Stomach (tissue), 9 donors: Measurements from ENCODE around the gene DDHD1. TPM values are rescaled to one million over a fixed set of nuclear protein-coding genes. Genes with fewer than 3 reads are reported as not detected.
"Not testable (repeated sequence)": the region's sequence is repeated elsewhere in the genome, so short reads cannot be mapped to it uniquely, and the experiment has no call there.

ENCODE experiments used
- DNase-seq, 2 donors: peaks; one replicate each; pipeline versions ENCODE4 v3.0.0 to v3.0.0-alpha.2; 2013 to 2019
- H3K27ac ChIP-seq, 5 donors: fragments of 200-600 bp in 4 of 5; sonication (generic) in 4 of 5; one replicate each; pipeline ENCODE4 v1.5.1; 2013 to 2019; ENCODE audit warnings: mild to moderate bottlenecking in 1 of 5, moderate library complexity in 1 of 5
- H3K27me3 ChIP-seq, 3 donors: fragments of 200-600 bp; sonication (generic); one replicate each; pipeline ENCODE4 v1.5.1; 2017 to 2019; ENCODE audit warnings: mixed run types in 1 of 3
- H3K36me3 ChIP-seq, 4 donors: fragments of 200-600 bp; sonication (generic); 1 replicate in 3 of 4; 2 replicates in 1 of 4; pipeline ENCODE4 v1.5.1; 2016 to 2019
- H3K4me1 ChIP-seq, 4 donors: fragments of 200-600 bp; sonication (generic); one replicate each; pipeline ENCODE4 v1.5.1; 2016 to 2019
- H3K4me3 ChIP-seq, 4 donors: fragments of 200-600 bp; sonication (generic) in 3 of 4; one replicate each; pipeline ENCODE4 v1.5.1; 2016 to 2019; ENCODE audit warnings: mild to moderate bottlenecking in 1 of 4
- H3K9me3 ChIP-seq, 4 donors: fragments of 200-600 bp; sonication (generic); one replicate each; pipeline ENCODE4 v1.5.1; 2016 to 2019
- EP300 ChIP-seq: sonication (generic); formaldehyde crosslinking; IDR thresholded peaks from one replicate; pipeline ENCODE4 v1.6.1; 2017; ENCODE audit warnings: antibody characterized with exemption
- POLR2A ChIP-seq, 4 donors: fragments of 450-650 bp; IDR thresholded peaks; one replicate each; pipeline ENCODE4 v1.6.1; 2016; ENCODE audit warnings: antibody characterized with exemption in 4 of 4, control low read depth in 2 of 4, mild to moderate bottlenecking in 1 of 4, moderate library complexity in 1 of 4
- POLR2AphosphoS5 ChIP-seq, 3 donors: sonication (generic); formaldehyde crosslinking; IDR thresholded peaks; one replicate each; pipeline ENCODE4 v1.6.1; 2016; ENCODE audit warnings: antibody characterized with exemption in 3 of 3
- WGBS, 5 donors: extraction: QIAGEN DNeasy Blood & Tissue Kit in 3 of 5; methylation state at CpG; one replicate each; pipeline versions ENCODE4 v1.1.5 to v1.1.7; 2013 to 2018; 5-methylcytosine and 5-hydroxymethylcytosine counted together
- intact Hi-C: fragments of 100-400 bp; cut with DNase I; formaldehyde crosslinking; loops from one replicate; pipeline ENCODE4 v1.15.1; 2023; ENCODE audit warnings: low total_unique reads
- polyA plus RNA-seq, 3 donors: library from polyadenylated mRNA; stranded (reverse); fragments of 200-250 nt; gene quantifications; one replicate each; pipeline ENCODE4 v1.2.3, GENCODE V29; 2013
- total RNA-seq, 5 donors: library from RNA; depleted of rRNA; stranded (reverse); fragments of >200 nt; gene quantifications; one replicate each; pipeline versions ENCODE4 v1.1.0 to v1.2.3, GENCODE V29; 2014 to 2016
- TF ChIP-seq, protein P1 (sequence below), 7 experiments: fragments of 450-650 bp in 4 of 7; fragments of 200-600 bp in 3 of 7; sonication (generic) in 3 of 7; IDR thresholded peaks; one replicate each; pipeline ENCODE4 v1.5.1; 2016 to 2019; ENCODE audit warnings: antibody characterized with exemption in 7 of 7, control low read depth in 2 of 7, mild to moderate bottlenecking in 1 of 7
- donor health status: healthy with polysubstance abuse.
- donor health status: Bipolar disorder and iron deficiency.
- donor health status: healthy.

Gene DDHD1
- total and polyA plus RNA-seq, 8 donors, result 2.1 to 50.7 (median 11.0) TPM

DNA sequence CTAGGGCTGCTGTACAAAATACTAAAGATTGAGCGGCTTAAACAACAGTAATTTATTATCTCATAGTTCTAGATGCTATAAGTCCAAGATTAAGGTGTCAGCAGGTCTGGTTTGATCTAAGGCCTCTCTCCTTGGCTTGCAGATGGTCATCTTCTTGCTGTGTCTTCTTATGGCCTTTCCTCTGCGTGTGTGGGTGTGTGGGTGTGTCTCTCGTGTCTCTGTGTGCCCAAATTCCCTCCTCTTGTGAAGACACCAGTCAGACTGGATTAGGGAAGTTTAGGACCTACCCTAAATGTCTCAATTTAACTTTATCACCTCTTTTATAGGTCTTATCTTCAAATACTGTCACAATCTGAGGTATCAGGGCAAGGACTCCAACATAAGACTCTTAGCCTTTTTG lies 28.3 kb downstream of the DDHD1 start:
- H3K9me3 ChIP-seq, result peaks cover 0 to 5% (median 0%) of the 10 kb centered on the region in 4 donors
- H3K4me1 ChIP-seq, result peaks cover 0 to 19% (median 3%) of the 10 kb centered on the region in 4 donors
- WGBS, 5 donors, result 67 to 81% (median 74%) methylated on average over 3 of the region's 3 CpGs
- H3K27ac ChIP-seq, result no peak overlapping the region
- H3K27me3 ChIP-seq, result no peaks in the 10 kb centered on the region
- DNase-seq, result no peak
- no peaks in the 10 kb centered on the region for H3K36me3 ChIP-seq
- H3K4me3 ChIP-seq, result no peak overlapping the region
- intact Hi-C loops, result no loop called here
- TF ChIP-seq, protein P1, sequence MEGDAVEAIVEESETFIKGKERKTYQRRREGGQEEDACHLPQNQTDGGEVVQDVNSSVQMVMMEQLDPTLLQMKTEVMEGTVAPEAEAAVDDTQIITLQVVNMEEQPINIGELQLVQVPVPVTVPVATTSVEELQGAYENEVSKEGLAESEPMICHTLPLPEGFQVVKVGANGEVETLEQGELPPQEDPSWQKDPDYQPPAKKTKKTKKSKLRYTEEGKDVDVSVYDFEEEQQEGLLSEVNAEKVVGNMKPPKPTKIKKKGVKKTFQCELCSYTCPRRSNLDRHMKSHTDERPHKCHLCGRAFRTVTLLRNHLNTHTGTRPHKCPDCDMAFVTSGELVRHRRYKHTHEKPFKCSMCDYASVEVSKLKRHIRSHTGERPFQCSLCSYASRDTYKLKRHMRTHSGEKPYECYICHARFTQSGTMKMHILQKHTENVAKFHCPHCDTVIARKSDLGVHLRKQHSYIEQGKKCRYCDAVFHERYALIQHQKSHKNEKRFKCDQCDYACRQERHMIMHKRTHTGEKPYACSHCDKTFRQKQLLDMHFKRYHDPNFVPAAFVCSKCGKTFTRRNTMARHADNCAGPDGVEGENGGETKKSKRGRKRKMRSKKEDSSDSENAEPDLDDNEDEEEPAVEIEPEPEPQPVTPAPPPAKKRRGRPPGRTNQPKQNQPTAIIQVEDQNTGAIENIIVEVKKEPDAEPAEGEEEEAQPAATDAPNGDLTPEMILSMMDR (IDR thresholded peaks at IDR 0.05), result no peak
- TF ChIP-seq EP300 (no peak), POLR2A (IDR thresholded peaks at IDR 0.05) (no peak), POLR2AphosphoS5 (IDR thresholded peaks at IDR 0.05) (no peak)

DNA sequence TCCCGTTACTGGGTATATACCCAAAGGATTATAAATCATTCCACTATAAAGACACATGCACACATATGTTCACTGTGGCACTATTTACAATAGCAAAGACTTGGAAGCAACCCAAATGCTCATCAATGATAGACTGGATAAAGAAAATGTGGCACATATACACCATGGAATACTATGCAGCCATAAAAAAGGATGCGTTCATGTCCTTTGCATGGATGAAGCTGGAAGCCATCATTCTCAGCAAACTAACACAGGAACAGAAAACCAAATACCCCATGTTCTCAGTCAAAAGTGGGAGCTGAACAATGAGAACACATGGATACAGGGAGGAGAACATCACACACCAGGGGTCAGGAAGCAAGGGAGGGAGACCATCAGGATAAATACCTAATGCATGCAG lies 31.7 kb downstream of the DDHD1 start:
- H3K27ac ChIP-seq, H3K27me3 ChIP-seq, H3K4me1 ChIP-seq, H3K36me3 ChIP-seq, H3K4me3 ChIP-seq, H3K9me3 ChIP-seq, intact Hi-C loops, DNase-seq: not testable (repeated sequence)
- 94 to 99% (median 97%) methylated on average over 2 of the region's 2 CpGs for WGBS, 5 donors

DNA sequence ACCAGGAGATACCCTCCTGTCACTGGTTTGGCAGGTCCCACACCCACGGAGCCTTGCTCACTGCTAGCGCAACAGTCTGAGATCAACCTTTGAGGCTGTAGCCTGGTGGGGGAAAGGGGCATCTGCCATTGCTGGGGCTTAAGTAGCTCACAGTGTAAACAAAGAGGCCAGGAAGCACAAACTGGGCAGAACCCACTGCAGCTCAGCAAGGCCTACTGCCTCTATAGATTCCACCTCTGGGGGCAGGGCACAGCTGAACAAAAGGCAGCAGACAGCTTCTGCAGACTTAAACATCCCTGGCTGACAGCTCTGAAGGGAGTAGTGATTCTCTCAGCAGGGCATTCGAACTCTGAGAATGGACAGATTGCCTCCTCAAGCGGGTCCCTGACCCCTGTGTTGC lies 35.6 kb downstream of the DDHD1 start:
- 80 to 95% (median 87%) methylated on average over 4 of the region's 4 CpGs for WGBS, 5 donors
- DNase-seq, H3K4me1 ChIP-seq, H3K27me3 ChIP-seq, H3K4me3 ChIP-seq, H3K36me3 ChIP-seq, intact Hi-C loops, H3K9me3 ChIP-seq, H3K27ac ChIP-seq: not testable (repeated sequence)

DNA sequence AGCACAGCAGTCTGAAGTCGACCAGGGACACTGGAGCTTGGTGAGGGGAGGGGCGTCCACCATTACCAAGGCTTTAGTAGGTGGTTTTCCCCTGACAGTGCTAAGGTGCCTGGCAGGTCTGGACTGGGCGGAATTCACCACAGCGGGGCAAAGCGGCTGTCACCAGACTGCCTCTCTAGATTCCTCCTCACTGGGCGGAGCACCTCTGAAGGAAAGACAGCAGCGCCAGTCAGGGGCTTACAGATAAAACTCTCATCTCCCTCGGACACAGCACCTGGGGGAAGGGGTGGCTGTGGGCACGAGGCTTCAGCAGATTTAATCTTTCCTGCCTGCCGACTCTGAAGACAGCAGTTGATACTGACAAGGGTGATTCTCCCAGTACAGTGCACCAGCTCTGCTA lies 39.1 kb downstream of the DDHD1 start:
- Histone ChIP-seq H3K4me1 (no peaks in the 10 kb centered on the region), H3K36me3 (no peaks in the 10 kb centered on the region), H3K27ac (no peak overlapping the region), H3K4me3 (no peak overlapping the region), H3K9me3 (peaks cover 0 to 4% (median 0%) of the 10 kb centered on the region in 4 donors), H3K27me3 (no peaks in the 10 kb centered on the region)
- DNase-seq, result no peak
- intact Hi-C loops, result no loop called here
- 89 to 93% (median 91%) methylated on average over 6 to 10 of the region's 10 CpGs for WGBS, 5 donors
- TF ChIP-seq, protein P1 (IDR thresholded peaks at IDR 0.05), result no peak
- no peak for TF ChIP-seq POLR2A (IDR thresholded peaks at IDR 0.05)
- TF ChIP-seq EP300, result no peak
- no peak for TF ChIP-seq POLR2AphosphoS5 (IDR thresholded peaks at IDR 0.05)

DNA sequence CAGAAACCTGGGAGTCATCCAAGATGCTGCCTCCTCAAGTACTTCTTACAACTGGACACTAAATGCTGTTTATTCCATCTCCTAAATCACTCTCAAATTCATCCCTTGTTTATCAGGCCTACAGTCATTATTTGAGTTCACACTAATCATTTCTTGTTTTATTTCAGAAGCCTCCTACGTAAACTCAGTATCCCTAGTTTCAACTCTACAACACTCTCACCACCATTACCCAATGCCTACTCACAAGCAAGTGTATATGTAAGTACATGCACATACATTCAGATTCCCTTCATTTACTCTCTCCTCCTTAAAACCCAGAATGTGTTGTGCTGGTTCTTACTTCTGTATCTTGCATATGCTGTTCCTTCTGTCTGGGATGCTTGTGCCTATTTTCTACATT lies 43.0 kb downstream of the DDHD1 start:
- 76 to 90% (median 87%) methylated on average over 1 of the region's 1 CpG for whole genome bisulfite sequencing, 5 donors
- intact Hi-C loops, result no loop called here
- no peak overlapping the region for H3K4me3 ChIP-seq
- no peaks in the 10 kb centered on the region for H3K4me1 ChIP-seq
- no peak for DNase-seq
- no peak overlapping the region for H3K27ac ChIP-seq
- H3K27me3 ChIP-seq, result no peaks in the 10 kb centered on the region
- TF ChIP-seq EP300, result no peak
- H3K9me3 ChIP-seq, result peaks cover 0 to 15% (median 11%) of the 10 kb centered on the region in 4 donors
- H3K36me3 ChIP-seq, result no peaks in the 10 kb centered on the region

DNA sequence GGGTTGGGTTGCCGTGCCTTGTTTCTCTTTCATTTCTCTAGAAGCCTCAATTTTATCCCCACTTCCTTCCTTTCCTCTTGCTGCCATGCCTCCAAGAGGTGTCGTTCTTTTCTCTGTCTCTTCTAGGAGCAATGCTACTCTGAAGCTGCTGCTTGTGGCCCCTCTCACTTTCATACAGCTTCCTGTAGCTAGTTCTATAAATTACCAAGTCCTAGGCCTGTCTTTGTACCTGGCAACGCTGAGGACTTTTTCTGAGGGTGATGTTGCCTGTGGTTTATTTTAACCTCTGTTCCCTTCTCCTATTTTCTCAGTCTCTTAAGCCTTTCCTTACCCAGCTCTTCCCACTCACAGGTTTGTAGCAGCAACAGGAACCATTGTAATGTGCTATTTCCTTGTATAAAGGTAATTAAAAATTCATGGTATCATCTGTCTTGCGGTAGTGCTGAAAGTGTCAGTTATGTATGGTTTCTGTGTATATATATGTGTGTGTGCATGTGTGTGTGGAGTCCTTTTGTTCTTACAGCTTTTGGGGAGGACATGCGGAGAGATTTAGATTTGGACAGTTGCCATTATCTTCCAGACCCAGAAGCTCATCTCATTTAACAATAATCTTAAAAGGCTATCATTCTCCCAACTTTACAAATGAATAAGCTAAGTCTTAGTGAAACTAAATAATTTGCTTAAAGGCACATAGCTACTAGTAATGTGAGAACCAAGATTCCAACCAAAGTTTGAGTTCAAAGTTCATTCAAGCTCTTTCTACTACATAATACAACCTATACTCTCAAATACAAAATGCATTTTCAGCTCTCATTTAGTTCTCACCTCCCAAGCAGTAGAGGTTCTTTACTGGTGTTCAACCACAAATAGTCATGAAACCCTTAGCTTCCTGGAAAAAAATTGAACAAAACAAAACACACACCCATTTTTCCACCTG lies 43.8 kb downstream of the DDHD1 start:
- no peaks in the 10 kb centered on the region for H3K4me1 ChIP-seq
- no peak for TF ChIP-seq POLR2AphosphoS5 (IDR thresholded peaks at IDR 0.05)
- no peak for TF ChIP-seq EP300
- TF ChIP-seq POLR2A (IDR thresholded peaks at IDR 0.05), result no peak
- TF ChIP-seq, protein P1 (IDR thresholded peaks at IDR 0.05), result no peak
- H3K4me3 ChIP-seq, result peak overlapping the region; percentile 0 to 25 (median 9)
- peak in 1 of 2 donors; percentile 46 for DNase-seq
- intact Hi-C loops, result no loop called here
- H3K36me3 ChIP-seq, result no peaks in the 10 kb centered on the region
- 60 to 75% (median 65%) methylated on average over 5 of the region's 5 CpGs for whole genome bisulfite sequencing, 5 donors
- H3K27me3 ChIP-seq, result no peaks in the 10 kb centered on the region
- peaks cover 0 to 15% (median 11%) of the 10 kb centered on the region in 4 donors for H3K9me3 ChIP-seq
- H3K27ac ChIP-seq, result peak overlapping the region in 3 of 5 donors; percentile 1 to 72 (median 41)
